ENCODE measurements around the gene SERPING1. TPM values are rescaled to one million over a fixed set of nuclear protein-coding genes. Genes with fewer than 3 reads are reported as not detected.
A peak's percentile ranks its signal among the peaks of the same experiment; 100 is the strongest.

SERPING1 gene
- polyA plus RNA-seq, 1 experiment: 119 TPM

GRCh38 chr11:57566905-57567514, 30.5 kb upstream of the SERPING1 start:
- H3K4me3 ChIP-seq (ENCODE audit: low read depth, low read length): peak overlapping the region; percentile 83
- TF ChIP-seq CTCF (IDR thresholded peaks at IDR 0.05; ENCODE audit: insufficient read depth, low read depth, low read length): no peak
- DNase-seq (ENCODE audit: low read depth): no peak
- no peaks in the 10 kb centered on the region for H3K27me3 ChIP-seq (ENCODE audit: control insufficient read depth, insufficient read depth, low read length)
- CTCF ChIA-PET: interaction anchor here (0.6 to 8.8 kb wide), 21 partner anchors 9 to 1002 kb away, joined by 3 to 285 read pairs (median 6); partner anchors contain the start of genes SERPING1, SLC43A1 and YPEL4
- POLR2A ChIA-PET: interaction anchor here (1.4 kb wide), 1 partner anchor 77 kb away, joined by 5 read pairs; no protein-coding TSS in a partner anchor
- H3K36me3 ChIP-seq (ENCODE audit: control insufficient read depth, insufficient read depth, low read length): no peaks in the 10 kb centered on the region

- ChIA-PET POLR2A (interaction anchor here (1.4 kb wide), 1 partner anchor 77 kb away, joined by 5 read pairs; no protein-coding TSS in a partner anchor), CTCF (interaction anchor here (0.6 to 8.8 kb wide), 39 partner anchors 10 to 1001 kb away, joined by 3 to 285 read pairs (median 5); partner anchors contain the start of genes SERPING1, SLC43A1, SLC43A3 and YPEL4)
- H3K36me3 ChIP-seq (ENCODE audit: control insufficient read depth, insufficient read depth, low read length): no peaks in the 10 kb centered on the region
- no peak for TF ChIP-seq CTCF (IDR thresholded peaks at IDR 0.05; ENCODE audit: insufficient read depth, low read depth, low read length)
- peak within 1 kb of the TSS; percentile 83 for H3K4me3 ChIP-seq (ENCODE audit: low read depth, low read length)
- no peaks in the 10 kb centered on the region for H3K27me3 ChIP-seq (ENCODE audit: control insufficient read depth, insufficient read depth, low read length)
- DNase-seq (ENCODE audit: low read depth): no peak
Measured at GRCh38 chr11:57567515-57568329, 29.8 kb upstream of the SERPING1 start, which contains the start of gene UBE2L6. UBE2L6 (minus strand) TSS chr11:57567672; CDS start chr11:57567611, 61 bp downstream.

GRCh38 chr11:57568330-57568766, 29.1 kb upstream of the SERPING1 start:
- ChIA-PET CTCF (interaction anchor here (0.7 to 8.8 kb wide), 38 partner anchors 11 to 222 kb away, joined by 3 to 285 read pairs (median 4); partner anchors contain the start of genes SERPING1, SLC43A1, SLC43A3 and YPEL4), POLR2A (interaction anchor here (1.4 kb wide), 1 partner anchor 76 kb away, joined by 5 read pairs; no protein-coding TSS in a partner anchor)
- no peaks in the 10 kb centered on the region for H3K36me3 ChIP-seq (ENCODE audit: control insufficient read depth, insufficient read depth, low read length)
- H3K4me3 ChIP-seq (ENCODE audit: low read depth, low read length): peak overlapping the region; percentile 83
- no peak for DNase-seq (ENCODE audit: low read depth)
- no peaks in the 10 kb centered on the region for H3K27me3 ChIP-seq (ENCODE audit: control insufficient read depth, insufficient read depth, low read length)
- TF ChIP-seq CTCF (IDR thresholded peaks at IDR 0.05; ENCODE audit: insufficient read depth, low read depth, low read length): peak; percentile 93

- POLR2A ChIA-PET: interaction anchor here (0.7 kb wide), 1 partner anchor 38 kb away, joined by 6 read pairs; no protein-coding TSS in a partner anchor
Measured at GRCh38 chr11:57571606-57572005, 25.9 kb upstream of the SERPING1 start.

More at GRCh38 chr11:57571606-57572005, 25.9 kb upstream of the SERPING1 start:
- 0 out of 2 replicates have a peak, but pooled peaks cover 2% of the 10 kb centered on the region for H3K27me3 ChIP-seq (ENCODE audit: control insufficient read depth, insufficient read depth, low read length)
- CTCF ChIA-PET: interaction anchor here (1.3 to 8.8 kb wide), 2 partner anchors 69 to 113 kb away, joined by 3 to 285 read pairs; no protein-coding TSS in a partner anchor
- no peak for DNase-seq (ENCODE audit: low read depth)
- H3K4me3 ChIP-seq (ENCODE audit: low read depth, low read length): no peak overlapping the region
- TF ChIP-seq CTCF (IDR thresholded peaks at IDR 0.05; ENCODE audit: insufficient read depth, low read depth, low read length): no peak
- no peaks in the 10 kb centered on the region for H3K36me3 ChIP-seq (ENCODE audit: control insufficient read depth, insufficient read depth, low read length)
